GM19455 (cell line): ENCODE results near the gene GGTLC2.
A peak's percentile ranks its signal among the peaks of the same experiment; 100 is the strongest.

Source experiments
- ATAC-seq: cut with Tn5 transposase; IDR thresholded peaks from one replicate; pipeline ENCODE4 v1.9.1; 2021; ENCODE audit not compliant: unreplicated experiment

GGTLC2 gene

DNA sequence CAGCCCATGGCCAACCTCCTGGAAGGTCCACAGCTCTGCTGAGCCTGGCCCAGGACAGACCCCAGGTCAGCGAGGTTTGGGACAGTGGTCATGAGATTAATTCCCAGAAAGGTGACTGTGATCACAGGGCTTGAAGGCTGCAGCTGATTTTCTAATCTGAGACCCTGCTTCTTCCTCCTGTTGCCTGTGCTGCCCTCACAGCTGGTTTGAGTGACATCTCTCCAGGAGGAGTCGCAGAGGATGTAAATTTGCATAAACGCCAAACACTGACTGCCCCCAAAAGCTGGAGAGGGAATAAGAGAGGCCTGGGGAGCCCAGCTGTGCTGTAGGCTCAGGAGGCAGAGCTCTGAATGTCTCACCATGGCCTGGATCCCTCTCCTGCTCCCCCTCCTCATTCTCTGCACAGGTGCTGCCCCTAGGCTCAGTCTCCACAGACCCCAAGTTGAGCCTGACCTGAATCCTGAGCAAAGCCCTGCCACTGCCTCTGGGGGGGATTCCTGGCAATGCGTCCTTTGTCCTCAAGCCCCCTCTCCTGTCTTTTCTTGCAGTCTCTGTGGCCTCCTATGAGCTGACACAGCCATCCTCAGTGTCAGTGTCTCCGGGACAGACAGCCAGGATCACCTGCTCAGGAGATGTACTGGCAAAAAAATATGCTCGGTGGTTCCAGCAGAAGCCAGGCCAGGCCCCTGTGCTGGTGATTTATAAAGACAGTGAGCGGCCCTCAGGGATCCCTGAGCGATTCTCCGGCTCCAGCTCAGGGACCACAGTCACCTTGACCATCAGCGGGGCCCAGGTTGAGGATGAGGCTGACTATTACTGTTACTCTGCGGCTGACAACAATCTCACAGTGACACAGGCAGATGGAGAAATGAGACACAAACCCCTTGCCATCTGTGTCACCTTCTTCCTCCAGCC, 23.8 kb downstream of the GGTLC2 start:
- ATAC-seq: no peak

DNA sequence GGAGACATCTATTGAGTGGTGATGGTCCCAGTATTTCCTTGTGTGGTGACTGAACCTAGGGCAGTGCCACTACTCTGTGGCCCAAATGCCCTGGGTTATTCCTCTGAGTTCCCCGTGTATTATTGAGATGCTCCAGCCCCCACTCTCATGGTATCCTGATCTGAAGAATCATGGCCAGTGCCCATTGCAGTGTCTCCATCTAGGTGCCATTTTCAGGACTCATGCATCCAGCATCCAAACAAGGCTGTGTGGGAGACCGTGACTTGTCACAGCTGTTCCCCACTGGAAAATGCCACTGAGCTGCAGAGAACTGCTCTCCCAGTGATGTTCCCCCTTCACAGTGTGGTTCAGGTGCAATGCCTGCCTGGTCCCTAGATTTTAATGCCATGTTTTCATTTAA, 24.7 kb downstream of the GGTLC2 start:
- ATAC-seq: no peak

DNA sequence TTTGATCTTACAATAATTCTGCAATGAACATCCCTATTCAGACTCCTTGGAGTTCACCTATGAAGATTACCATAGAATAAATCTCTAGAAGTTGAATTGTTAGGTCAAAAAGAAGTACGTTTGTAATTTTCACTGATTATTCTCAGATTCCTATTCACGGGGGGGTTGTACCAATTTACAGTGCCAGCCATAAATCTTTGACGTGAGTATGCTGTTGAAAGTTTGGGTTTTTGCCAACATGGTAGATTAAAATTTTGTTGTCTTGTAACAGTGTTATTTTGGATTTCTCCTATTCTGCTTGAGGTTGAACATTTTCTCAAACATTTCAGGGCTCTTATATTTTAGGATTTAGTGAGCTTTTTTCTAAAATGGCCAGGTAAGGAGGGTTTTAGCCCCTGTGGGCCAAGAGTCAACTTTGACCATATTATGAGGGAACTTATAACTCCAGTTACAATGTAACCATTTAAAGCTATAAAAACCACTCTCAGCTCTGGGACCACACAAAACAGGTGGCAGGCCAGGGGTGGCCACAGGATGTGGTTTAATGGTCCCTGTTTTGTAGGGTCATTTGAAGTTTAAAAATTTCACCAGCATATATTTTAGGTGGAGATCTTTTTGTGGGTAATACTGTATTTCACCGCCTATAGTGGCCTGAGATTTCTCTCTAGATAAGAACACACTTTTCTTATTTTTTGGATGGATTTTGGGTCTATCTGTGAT, 25.8 kb downstream of the GGTLC2 start:
- no peak for ATAC-seq

DNA sequence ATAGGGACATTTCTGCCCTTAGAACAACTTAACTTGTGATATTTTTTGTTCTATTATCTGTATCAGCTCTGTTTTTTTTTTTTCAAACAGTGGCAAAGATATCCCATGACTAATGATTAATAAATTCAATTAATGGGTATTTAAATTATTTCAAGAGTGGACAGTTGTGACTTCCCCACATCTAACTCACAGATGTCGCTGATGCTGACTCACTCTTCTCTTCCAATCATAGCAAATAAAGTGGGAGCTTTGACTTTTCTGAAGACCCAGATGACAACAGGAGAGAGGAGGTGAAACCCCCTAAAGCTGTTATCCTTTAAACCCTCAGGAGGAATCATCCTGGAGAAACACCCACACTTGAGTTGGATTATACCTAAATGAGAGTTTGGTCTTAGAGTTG, 27.1 kb downstream of the GGTLC2 start:
- ATAC-seq: no peak

DNA sequence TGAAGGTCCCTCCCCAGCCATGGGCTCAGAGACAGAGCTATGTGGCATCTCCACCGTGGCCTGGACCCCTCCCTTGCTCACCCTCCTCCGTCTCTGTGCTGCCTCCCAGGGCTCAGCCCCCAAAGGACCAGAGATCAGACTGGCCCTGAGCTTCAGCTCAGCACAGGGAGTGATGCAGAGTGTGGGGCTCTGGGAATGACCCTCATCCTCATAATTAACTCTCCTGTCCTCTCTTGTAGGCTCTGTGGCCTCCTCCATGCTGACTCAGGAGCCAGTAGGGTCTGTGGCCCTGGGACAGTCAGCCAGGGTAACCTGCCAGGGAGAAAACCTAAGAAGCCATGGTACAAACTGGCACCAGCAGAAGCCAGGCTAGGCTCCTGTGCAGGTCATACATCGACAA, 28.7 kb downstream of the GGTLC2 start:
- ATAC-seq: no peak

DNA sequence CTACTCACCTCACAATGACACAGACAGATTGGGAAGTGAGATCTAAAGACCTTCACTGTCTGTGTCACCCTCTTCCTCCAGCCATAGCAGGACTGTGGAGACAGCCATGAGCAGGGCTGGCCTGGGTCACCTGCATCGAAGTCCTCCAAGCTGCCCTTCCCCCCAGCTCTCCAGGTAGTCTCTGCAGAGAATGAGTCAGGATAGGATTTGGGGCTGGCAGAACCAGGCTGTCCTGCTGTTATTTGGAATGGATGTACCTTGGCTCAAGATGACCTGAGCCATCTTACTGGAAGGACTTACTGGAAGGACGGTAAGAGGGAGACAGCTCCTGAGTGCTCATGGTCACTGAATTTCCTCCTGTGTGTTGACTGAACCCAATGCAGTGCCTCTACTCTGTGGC, 29.2 kb downstream of the GGTLC2 start:
- no peak for ATAC-seq

DNA sequence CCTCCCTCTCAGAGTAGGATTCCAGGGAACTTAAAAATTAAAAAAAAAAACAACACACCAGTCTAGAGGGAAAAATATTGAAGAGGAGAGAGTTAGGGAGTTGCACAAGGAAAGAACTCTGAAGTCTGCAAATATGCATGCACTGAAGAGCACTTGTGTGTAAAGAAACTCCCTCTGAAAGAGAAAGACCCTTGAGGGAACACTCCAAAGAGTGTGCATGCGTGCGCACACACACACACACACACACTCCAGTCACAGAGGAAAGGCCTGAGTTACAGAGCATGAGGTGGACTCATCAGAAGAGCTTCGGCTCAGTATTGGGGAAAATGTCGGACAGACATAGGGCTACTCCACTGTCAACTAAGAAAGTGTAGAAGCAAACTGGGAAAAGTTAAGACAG, 30.1 kb downstream of the GGTLC2 start:
- ATAC-seq: no peak

DNA sequence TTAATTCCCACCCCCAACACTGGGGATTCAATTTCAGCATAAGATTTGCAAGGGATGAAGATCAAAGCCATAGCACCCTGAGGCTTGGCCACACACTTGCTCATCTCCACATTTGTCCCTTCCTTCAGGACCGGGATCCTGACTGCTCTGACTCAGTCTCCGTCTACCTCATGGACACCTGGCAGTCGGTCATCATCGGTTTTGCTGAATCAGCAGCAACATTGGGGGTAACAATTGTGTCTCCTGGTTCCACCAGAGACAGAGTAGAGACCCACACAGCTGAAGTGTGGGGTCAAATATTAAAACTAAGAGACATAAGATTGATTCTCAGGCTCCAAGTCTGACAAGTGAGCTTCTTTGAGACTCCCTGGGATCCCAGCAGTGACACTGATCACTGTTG, 34.6 kb downstream of the GGTLC2 start:
- no peak for ATAC-seq

DNA sequence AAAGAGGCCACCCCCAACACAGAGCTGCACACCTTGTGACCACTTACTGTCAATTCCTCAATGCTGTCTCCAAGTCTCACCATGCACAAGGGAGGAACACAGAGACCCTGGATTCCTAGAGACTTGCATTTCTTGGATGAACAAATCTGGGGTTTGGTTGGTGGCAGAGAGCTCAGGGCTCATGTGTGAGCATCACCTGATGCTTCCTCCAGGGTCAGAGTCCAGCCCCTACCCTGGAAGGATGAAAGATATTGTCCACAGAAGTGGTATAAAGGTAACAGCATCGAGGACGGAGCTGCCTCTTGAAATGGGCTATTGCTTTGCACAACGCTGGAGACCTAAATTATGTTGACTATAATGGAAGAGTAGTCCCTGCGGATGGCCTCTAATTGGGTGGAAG, 36.0 kb downstream of the GGTLC2 start:
- ATAC-seq: no peak

DNA sequence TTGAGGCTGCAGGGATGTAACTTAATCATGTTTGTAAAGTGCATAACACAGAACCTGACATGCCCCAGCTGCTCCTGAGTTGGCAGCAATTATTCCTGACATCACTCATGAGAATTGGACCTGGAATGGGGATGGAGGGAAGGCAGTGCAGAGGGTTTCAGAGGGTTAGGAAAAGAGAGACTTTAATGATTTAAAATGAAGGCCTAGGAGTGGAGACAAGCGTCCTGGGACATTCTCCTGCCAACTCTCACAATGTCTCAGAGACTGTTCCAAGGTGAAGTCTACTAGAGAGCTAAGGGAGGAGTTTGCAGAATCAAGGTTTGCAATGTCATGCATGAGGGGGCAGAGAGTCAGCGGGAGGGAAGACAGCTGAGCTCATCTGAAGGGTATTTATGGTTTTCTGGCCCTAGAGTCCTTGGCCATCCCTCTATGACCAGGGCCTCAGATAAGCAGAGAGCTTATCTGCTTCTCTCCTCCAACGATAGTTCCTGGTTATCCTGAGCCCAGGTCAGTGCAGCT, 36.9 kb downstream of the GGTLC2 start:
- ATAC-seq: no peak

DNA sequence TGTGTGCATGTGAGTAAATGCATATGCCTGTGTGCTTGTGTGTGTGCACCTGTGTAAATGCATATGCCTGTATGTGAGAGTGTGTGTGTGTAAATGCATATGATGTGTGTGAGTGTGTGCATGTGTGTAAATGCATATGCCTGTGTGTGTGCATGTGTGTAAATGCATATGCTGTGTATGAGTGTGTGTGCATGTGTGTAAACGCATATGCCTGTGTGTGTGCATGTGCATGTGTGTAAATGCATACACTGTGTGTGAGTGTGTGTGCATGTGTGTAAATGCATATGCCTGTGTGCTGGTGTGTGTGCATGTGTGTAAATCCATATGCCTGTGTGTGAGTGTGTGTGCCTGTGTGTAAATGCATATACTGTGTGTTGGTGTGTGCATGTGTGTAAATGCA, 37.8 kb downstream of the GGTLC2 start:
- ATAC-seq: no peak

DNA sequence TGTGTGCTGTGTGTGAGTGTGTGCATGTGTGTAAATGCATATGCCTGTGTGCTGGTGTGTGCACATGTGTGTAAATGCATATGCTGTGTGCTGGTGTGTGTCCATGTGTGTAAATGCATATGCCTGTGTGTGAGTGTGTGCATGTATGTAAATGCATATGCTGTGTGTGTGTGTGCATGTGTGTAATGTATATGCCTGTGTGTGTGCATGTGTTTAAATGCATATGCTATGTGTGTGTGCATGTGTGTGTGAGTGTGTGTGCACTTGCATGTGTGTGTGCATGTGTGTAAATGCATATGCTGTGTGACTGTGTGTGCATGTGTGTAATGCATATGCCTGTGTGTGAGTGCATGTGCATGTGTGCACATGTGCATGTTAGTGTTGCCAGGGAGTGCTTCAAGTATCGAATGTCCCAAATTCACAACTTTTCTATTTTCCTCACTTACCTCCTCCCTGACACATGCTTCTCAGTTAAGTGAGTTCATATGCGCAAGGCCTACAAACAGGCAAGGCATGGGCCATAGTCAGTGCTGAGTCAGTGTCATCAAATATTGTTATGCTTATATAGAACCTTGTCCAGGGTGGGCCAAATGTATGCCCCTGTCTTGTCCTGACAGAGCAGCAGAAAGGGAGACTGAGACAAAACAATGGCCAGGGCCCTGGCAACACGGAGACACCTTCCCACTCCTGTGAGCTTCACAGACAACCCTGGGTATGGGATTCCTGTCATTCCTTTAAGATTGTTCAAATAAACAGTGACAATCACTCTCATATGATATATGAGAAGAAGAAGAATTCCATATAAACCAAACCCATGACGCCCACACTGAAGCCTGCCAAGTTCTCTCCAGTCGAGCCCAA, 38.6 kb downstream of the GGTLC2 start:
- ATAC-seq: no peak

DNA sequence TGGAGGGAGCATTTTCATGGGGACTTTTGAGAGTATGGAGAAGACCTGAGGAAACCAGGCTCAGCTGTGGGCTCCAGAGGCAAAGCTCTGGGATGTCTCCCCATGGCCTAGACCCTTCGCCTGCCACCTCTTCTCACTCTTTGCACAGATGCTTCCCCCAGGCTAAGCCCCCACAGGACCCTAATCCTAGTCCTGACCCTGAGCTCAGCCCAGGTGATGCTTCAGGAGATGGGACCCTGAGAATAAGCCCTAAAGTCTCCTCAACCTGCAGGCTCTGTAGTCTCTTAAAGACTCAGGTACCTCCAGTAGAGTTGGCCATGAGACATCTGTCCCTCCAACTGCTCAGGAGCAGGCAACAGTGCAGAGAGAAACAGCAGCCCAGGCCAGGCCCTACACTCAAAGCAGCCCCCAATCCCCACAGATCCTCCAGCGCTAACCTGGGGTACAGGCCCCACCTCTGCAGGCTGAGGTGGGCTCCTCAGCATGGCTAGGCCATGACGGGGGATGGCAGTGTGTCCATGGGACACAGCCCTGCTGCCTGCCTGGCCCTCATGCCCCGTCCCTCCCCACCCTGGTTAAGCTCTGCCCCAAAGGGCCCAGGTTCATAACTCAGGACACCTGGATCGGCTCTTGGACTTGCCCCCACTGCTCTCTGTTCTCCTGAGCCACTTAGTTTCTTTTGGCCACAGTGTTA, 39.4 kb downstream of the GGTLC2 start:
- ATAC-seq: no peak

DNA sequence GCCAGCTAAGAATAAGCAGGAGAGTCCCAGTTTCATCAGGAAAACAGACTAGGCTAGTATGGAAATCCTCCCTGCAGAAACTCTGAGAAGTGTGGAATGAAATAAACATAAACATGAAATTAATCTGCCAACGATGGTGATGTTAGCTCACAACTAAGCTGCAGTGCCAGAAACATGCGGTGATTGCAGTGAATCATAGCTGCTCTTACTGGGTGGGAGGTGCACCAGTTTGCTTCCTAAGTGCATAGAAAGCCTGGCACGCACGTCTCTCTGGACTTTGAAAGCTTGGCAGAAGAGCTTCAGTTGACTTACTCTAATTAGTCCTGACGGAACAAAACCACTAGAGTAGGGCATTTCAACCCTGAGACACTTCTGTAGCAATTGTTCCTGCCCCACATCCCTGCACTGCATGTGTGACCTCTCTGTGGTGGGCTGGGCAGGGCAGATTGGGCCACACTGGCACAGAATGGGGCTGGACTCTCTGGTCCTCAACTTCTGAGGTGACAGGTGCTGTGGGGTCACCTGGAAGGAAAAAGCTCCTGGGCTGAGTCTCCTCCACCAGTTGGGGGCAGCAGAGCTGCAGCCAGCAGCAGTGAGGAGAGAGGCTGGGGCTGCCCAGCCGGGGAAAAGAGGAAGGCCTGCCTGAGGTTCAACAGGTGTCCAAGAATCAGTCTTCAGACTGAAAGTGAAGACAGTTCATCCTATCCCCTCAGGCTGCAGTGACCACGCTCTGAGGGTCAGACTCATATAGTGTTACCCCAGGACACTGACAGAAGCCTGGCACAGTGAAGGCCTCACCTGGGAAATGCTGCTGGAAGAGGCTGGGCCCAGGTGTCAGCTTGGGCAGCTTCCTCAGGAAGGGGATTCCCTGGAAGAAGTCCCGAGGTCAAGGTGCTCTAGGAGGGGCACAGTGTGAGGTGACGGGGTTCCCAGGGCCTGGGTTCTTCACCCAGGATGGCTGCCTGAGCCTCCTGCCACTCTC, 40.5 kb downstream of the GGTLC2 start:
- no peak for ATAC-seq

DNA sequence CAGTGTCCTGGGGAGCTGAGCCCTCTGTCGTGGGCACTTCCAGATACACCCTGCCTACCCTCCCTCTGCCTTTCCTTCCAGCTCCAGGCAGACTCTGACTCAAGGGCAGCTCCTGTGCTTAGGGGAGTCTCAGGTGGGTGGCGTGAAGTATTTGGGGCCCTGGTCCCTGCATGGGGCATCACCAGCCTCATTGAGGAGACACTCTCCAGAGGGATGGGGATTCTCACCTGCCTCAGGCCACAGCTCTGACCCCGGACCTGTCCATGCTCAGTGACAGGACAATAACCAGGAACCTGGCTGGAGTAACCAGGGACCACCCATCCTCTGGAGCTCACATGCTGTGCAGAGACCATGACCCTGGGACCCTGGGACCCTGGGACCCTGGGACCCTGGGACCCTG, 41.2 kb downstream of the GGTLC2 start:
- no peak for ATAC-seq

DNA sequence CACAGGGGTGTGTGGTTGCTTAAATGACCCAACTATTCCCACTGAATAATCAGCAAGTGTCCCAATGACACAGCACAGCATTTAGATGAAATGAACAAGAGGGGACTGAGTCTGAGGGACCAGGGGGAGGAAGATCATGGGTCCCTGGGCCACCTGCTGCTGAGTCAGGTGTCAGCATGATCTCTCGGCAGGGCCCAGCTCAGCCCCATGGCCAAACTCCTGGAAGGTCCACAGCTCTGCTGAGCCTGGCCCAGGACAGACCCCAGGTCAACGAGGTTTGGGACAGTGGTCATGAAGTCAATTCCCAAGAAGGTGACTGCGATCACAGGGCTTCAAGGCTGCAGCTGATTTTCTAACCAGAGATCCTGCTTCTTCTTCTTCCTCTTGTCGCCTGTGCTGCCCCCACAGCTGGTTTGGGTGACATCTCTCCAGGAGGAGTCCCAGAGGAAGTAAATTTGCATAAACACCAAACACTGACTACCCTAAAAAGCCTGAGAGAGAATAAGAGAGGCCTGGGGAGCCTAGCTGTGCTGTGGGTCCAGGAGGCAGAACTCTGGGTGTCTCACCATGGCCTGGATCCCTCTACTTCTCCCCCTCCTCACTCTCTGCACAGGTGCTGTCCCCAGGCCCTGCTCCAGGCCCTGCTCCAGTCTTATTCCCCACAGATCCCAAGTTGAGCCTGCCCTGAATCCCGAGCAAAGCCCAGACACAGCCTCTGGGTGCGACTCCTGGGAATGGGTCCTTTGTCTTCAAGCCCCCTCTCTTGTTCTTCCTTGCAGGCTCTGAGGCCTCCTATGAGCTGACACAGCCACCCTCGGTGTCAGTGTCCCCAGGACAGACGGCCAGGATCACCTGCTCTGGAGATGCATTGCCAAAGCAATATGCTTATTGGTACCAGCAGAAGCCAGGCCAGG, 42.0 kb downstream of the GGTLC2 start:
- peak; percentile 52 for ATAC-seq

DNA sequence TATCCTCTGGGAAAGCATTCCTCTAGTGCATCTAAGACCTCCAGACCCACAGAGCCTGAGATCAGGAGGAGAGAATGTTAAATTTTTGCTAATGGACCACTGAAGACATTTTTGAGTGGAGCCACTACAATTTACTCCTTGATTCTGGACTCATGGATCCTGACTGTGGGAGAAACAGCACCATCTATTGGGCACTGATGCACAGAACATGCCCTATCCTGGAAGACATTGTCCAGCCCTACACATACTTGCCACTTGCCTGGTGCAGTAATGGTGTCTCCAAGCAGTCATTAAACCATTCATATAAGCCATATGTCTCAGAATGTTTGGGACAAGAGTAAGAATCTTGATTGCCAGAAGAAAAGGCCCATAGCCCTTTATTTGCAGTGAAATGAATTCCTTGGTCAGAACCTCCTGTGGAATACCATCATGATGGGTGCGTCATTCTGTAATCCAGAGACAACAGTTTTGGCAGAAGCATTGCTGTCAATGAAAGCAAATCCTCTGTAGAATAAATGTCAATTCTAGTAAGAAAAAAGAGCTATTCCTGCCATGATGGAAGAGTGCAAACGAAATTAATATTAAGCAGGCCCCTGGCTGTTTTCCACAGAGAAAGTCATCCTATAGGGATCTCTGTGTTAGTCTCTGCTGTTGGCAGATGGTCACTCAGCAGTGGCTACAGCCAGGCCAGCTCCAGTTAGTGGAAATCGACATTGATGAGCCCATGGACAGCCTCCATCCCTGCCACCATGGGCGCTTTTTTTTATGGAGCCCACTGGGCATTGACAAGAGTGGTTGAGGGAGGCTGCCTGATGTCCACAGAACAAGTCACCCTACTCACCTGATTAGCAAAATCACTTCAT, 43.5 kb downstream of the GGTLC2 start:
- no peak for ATAC-seq
